Omental fat pad (tissue), 4 donors: Measurements from ENCODE around the gene TBC1D22A. TPM values are rescaled to one million over a fixed set of nuclear protein-coding genes. Genes with fewer than 3 reads are reported as not detected.
A peak's percentile ranks its signal among the peaks of the same experiment; 100 is the strongest.

ENCODE experiments used
- ATAC-seq: fragments of 150-250 bp; one replicate; pipeline ENCODE4 v1.9.1; 2016; ENCODE audit warnings: mild to moderate bottlenecking, moderate library complexity; ENCODE audit not compliant: low FRiP score
- DNase-seq: peaks from one replicate; pipeline ENCODE4 v3.0.0-alpha.2; 2019; ENCODE audit warnings: low spot score
- total RNA-seq, 4 donors: library from RNA; depleted of rRNA; stranded (reverse); fragments of >200 nt; gene quantifications; one replicate each; pipeline ENCODE4 v1.1.0, GENCODE V29; 2016
- TF ChIP-seq, protein P1 (sequence below), 3 donors: fragments of 450-650 bp; IDR thresholded peaks; one replicate each; pipeline ENCODE4 v1.5.1; 2016 to 2017; ENCODE audit warnings: antibody characterized with exemption in 3 of 3, mild to moderate bottlenecking in 3 of 3, moderate library complexity in 2 of 3

TBC1D22A gene
- total RNA-seq, 4 donors from 2014 or later, result 21.3 to 31.2 (median 24.5) TPM

DNA sequence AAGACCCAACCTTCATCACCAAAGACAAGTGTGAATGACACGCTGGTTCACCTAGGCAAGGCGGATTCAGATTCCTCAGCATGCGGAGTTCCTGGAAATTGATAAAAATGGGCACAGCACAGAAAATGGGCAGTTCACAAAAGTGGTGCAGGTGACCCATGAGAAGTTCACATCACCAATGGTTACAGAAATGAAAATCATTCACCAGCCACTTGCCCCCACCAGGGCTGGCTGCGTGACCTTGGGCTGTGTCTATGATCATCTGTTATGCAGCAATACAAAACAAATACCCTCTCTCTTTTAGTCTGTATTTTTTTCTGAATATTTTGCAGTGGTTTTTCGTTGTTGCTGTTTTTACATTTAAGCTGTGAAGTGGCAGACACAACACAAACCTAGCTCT is 415.9 kb downstream of the TBC1D22A start:
- DNase-seq, result no peak

DNA sequence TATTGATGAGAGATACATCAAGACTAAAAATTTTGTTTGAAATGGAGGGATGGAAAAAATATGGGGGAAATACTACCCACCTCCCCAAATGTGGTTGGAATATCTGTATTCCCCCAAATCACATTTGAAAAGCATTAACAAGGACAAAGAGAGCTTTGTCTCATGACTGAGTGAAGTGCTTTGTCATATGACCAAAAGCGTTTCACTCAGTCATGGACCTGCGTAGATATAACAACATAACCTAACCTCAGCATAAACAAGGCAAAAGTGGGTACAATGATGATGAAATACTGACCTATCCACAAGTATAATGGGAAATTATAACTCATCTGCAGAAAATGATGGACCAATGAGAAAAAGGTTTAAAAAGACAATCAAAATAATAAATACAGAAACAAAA is 418.3 kb downstream of the TBC1D22A start:
- no peak for ATAC-seq
- TF ChIP-seq, protein P1, sequence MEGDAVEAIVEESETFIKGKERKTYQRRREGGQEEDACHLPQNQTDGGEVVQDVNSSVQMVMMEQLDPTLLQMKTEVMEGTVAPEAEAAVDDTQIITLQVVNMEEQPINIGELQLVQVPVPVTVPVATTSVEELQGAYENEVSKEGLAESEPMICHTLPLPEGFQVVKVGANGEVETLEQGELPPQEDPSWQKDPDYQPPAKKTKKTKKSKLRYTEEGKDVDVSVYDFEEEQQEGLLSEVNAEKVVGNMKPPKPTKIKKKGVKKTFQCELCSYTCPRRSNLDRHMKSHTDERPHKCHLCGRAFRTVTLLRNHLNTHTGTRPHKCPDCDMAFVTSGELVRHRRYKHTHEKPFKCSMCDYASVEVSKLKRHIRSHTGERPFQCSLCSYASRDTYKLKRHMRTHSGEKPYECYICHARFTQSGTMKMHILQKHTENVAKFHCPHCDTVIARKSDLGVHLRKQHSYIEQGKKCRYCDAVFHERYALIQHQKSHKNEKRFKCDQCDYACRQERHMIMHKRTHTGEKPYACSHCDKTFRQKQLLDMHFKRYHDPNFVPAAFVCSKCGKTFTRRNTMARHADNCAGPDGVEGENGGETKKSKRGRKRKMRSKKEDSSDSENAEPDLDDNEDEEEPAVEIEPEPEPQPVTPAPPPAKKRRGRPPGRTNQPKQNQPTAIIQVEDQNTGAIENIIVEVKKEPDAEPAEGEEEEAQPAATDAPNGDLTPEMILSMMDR (IDR thresholded peaks at IDR 0.05), result no peak
- DNase-seq, result no peak

More for the DNA sequence above, 415.9 kb downstream of the TBC1D22A start:
- ATAC-seq, result no peak
- TF ChIP-seq, protein P1 (IDR thresholded peaks at IDR 0.05), result no peak

DNA sequence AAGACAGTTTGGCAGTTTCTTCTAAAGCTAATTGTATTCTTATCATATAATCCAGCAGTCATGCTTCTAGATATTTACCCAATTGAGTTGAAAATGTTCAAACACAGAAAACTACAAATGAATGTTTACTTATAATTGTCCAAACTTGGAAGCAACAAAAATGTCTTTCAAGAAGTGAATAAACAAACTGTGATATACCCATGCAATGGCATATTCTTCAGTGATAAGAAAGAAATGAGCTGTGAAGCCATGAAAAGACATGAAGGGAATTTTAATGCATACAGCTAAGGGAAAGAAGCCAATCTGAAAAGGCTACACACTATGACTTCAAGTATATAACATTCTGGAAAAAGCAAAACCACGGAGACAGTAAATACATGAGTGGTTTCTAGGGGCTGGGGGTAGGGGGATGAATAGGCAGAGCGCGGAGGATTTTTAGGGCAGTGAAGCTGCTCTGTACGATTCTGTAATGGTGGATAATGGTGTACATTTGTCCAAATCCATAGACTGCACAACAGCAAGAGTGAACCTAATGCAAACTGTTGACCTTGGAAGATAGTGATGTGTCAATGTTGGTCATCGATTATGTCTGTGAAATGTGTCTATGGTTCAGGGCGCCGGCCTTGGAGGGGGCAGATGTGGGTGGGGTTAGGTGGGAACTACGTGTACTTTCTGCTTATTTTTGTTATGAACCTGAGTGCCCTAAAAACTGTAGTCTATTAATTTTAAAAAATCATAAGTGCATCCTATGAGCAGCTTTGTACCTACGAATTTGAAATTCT is 424.9 kb downstream of the TBC1D22A start:
- TF ChIP-seq, protein P1 (IDR thresholded peaks at IDR 0.05), result no peak
- ATAC-seq, result no peak
- DNase-seq, result no peak

DNA sequence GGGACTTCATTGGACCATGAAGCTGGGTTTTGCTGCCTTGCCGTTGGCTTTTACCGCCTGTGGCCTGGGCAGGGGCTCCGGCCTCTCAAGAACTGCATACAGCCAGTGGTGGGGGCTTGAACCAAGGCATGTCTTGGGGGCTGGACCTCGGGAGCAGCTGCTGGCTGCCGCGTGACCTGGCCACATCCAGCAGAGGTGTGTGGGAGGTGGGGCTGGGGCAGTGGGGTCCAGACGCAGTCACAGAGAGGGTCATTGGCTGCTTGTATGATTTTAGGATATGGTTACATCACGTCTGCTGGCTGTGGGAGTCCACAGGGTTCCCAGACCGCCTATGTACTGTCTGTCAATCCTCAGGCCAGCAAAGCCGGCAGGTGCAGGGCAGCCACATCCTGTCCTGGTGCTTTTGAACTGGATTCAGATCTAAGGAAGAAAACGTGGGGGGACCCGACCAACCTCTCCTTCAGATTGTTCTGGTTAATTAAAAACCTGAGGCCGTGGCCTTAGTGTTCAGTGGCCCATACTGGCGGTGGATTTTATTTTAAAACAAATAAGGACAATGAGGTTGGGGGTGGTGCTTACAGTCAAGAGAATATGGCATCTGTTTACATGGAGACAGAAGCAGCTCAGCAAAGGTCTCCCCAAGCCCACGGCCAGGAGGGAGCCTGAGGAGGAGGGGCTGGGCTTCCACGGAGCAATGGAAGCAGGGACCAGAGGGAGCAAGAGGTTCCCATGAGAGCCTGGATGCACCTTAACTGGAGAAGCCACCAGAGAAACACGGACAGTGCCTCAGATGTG is 426.0 kb downstream of the TBC1D22A start:
- TF ChIP-seq, protein P1 (IDR thresholded peaks at IDR 0.05), result no peak
- DNase-seq, result peak; percentile 16
- ATAC-seq, result no peak

DNA sequence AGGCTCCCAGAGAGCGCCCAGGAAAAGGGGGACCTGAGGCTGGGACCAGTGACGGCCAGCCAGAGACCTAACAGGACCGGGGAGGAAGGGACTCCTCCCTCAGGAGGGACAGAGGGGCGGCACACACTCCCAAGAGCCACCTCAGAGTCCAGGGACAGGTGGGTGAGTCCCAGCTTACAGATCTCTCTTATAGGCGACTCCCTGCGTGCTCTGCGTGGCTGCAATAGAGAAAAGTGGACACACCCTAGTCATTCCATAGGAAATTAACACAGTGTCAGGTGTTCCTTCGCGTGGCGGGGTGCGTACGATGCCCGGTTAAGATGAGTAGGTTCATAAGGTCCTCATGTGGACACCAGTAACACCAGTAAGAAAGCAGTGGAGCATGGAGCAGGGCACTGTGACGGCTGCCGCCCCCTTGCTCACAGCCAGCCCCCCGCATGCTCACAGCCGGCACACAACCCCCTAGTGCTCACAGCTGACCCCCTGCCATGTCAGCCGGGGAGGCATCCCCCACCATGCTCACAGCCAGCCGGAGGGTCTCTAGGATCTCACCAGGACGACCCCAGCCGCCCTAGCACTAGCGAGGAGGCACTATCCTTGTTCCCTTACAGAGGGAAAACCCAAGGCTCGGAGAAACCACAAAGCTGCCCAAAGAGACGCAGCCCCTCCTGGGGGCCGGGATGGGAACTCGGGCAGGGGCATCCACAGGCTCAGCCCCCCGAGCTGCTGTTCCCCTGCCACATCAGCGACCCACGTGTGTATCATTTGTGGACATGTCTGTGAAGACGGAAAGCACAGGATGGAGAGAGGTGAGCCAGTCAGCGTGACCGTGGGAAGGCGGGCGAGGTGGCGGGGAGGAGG is 426.8 kb downstream of the TBC1D22A start:
- DNase-seq (peak; percentile 19), ATAC-seq (peak; percentile 10)
- TF ChIP-seq, protein P1 (IDR thresholded peaks at IDR 0.05), result no peak

DNA sequence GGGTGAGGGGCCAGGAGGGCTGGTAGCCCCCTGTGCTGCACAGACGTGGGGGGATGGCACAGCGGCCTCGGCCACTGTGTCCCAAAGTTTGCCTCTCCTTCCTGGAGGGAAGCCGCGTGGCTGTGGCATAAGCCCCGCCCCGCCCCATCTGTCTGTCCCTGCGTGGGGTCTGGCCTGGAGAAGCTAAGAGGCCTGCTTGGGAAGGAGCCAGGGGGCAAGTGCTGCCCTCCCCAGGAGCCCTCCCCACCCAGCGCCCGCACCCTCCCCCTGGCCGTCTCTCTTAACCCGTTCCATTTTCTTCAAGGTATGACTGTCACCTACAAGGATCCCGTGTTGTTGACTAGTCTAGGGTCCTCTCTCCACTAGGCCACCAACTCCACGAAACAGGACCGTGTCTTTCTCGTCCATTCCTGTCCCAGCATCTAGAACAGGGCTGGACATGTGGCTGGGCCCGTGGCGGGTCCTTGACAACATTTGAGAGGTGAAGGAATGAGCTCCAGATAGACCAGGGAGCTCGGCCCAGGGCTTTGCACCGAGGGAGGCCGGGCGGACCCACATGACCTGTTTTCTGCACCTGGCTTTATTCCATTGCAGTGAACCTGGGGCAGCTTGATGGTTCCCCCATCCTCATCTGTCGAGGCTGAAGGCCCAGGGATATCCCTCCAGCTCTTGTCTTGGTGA is 428.0 kb downstream of the TBC1D22A start:
- TF ChIP-seq, protein P1 (IDR thresholded peaks at IDR 0.05), result no peak
- no peak for DNase-seq
- ATAC-seq, result no peak
